HG03469 (cell line): ENCODE measurements around the gene XAF1.
"Not testable (repeated sequence)": the region's sequence is repeated elsewhere in the genome, so short reads cannot be mapped to it uniquely, and the experiment has no call there.

Source experiments
- ATAC-seq: cut with Tn5 transposase; IDR thresholded peaks from one replicate; pipeline ENCODE4 v1.9.1; 2021; ENCODE audit warnings: mild to moderate bottlenecking, moderate library complexity, moderate number of reproducible peaks; ENCODE audit not compliant: unreplicated experiment

XAF1 gene

DNA sequence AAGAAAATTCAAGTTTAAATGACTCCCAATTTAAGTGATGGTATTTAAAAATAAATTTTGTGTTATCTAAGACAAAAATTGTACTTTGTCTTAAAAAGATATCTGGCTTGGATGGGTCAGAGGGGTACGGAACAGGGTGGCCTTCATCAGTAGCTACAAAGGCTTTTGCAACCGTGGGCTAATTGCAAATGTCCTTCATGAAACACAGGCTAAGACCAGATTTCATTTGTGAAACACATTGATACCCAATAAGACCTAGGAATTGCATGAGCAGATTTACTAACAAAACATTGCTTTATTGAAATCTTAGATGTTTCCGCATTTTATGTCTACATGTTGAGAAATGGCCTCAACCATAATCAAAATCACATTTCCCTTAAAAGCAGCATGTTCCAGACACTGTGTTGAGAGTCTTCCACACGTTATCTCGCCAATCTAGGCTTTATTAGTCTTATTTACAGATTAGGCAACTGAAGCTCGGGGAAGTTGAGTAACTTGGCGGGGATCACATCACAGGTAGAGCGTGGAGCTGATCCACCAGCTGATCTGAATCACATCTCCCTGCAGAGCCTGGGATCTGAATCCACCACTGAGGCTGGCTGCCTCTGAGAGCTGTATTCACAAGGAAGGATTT, 42.0 kb downstream of the XAF1 start:
- ATAC-seq: no peak

GRCh38 chr17:6799738-6800137, 43.9 kb downstream of the XAF1 start:
- ATAC-seq: no peak

GRCh38 chr17:6800422-6801027, 44.7 kb downstream of the XAF1 start:
- ATAC-seq: no peak

DNA sequence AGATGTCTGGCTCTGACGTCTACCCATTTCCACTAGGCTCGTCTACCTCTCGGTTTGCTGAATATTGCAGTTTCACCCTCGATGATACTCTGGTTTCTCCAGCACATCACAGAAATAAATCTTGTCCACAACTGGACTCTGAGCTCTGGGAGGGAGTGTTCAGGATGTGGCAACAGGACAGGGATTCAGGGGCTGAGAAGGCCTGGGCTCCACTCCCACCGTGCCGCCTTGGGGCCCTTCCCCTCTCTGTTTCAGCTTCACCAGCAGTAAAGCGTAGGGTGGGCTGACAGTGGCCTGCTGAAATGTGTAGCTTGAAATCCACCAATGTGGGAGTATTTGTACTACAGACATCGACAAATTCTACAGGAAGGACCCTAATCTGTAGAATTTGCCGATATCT, 55.7 kb downstream of the XAF1 start:
- no peak for ATAC-seq

- ATAC-seq: no peak
These were observed 56.4 kb downstream of the XAF1 start for GRCh38 chr17:6812295-6812694.

GRCh38 chr17:6815775-6816174, 59.9 kb downstream of the XAF1 start:
- no peak for ATAC-seq

DNA sequence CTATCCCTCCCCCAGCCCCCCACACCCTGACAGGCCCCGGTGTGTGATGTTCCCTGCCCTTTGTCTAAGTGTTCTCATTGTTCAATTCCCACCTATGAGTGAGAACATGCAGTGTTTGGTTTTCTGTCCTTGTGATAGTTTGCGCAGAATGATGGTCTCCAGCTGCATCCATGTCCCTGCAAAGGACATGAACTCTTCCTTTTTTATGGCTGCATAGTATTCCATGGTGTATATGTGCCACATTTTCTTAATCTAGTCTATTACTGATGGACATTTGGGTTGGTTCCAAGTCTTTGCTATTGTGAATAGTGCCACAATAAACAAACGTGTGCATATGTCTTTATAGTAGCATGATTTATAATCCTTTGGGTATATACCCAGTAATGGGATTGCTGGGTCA, 60.5 kb downstream of the XAF1 start:
- ATAC-seq: not testable (repeated sequence)

DNA sequence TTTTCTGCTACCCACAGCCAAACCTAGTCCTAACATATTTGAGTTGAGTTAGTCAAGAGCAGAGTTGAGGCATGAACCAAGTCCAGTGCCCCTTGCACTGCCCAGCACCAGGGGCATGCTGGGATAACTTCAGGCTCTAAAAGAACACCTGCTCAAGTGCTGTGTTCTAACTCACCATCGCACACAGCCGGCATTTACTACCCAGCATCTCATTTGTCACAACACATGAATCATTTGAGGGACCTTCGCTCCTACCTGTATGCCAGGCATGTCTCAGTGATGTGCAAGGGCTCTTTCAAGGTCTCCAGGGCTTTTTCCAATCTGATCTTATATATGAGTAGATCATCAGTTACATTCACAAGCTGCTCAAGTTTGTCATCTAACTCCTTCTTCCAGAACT, 63.1 kb downstream of the XAF1 start:
- no peak for ATAC-seq

- ATAC-seq: no peak
These were observed 67.2 kb downstream of the XAF1 start for GRCh38 chr17:6823011-6823442.
